ENCODE measurements around the gene PRR33.

PRR33 gene

DNA sequence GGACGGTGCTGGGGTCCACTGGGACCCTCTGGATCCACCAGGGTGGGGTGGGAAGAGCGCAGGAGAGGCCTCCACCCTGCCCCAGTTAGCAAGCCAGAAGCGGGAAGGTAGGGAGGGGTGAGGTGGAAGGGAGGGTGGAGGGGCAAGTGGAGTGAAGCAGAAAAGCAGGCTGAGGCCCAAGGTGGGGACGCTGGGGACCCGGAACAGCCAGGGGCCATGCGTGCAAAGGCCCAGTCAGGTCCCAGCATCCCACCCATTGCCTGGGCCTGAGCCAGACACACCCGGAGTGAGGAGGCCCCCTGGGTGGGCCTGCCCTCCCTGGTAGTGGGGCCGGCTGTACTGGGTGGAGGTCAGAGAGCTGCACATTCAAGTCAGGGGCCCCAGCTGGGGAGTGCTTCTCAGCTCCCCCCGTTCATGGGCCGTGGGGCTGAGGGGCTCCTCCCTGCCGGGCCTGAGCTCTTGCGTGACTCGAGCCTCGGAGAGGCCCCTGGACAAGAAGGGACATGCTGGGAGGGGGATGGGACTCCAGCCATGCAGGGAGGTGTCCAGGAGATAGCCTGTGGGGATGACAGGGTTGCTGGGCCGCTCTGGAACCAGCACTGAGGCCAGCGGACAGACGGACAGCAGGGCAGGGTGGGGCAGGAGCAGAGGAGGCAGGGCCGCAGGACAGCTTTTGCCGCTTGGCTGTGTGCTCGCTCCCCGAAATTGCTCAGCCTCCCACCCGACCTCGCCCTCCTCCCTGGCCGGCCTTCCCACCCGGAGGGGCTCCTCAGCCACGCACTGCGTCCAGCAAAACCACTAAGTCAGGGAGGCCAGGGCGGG is 35.5 kb upstream of the PRR33 start:
- no peak for DNase-seq (ENCODE audit: low read depth)
- TF ChIP-seq, protein P1, sequence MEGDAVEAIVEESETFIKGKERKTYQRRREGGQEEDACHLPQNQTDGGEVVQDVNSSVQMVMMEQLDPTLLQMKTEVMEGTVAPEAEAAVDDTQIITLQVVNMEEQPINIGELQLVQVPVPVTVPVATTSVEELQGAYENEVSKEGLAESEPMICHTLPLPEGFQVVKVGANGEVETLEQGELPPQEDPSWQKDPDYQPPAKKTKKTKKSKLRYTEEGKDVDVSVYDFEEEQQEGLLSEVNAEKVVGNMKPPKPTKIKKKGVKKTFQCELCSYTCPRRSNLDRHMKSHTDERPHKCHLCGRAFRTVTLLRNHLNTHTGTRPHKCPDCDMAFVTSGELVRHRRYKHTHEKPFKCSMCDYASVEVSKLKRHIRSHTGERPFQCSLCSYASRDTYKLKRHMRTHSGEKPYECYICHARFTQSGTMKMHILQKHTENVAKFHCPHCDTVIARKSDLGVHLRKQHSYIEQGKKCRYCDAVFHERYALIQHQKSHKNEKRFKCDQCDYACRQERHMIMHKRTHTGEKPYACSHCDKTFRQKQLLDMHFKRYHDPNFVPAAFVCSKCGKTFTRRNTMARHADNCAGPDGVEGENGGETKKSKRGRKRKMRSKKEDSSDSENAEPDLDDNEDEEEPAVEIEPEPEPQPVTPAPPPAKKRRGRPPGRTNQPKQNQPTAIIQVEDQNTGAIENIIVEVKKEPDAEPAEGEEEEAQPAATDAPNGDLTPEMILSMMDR (conservative IDR thresholded peaks at IDR 0.05; ENCODE audit: low read depth, low read length): no peak
- no peak overlapping the region for H3K4me3 ChIP-seq (ENCODE audit: low read depth, low read length)

DNA sequence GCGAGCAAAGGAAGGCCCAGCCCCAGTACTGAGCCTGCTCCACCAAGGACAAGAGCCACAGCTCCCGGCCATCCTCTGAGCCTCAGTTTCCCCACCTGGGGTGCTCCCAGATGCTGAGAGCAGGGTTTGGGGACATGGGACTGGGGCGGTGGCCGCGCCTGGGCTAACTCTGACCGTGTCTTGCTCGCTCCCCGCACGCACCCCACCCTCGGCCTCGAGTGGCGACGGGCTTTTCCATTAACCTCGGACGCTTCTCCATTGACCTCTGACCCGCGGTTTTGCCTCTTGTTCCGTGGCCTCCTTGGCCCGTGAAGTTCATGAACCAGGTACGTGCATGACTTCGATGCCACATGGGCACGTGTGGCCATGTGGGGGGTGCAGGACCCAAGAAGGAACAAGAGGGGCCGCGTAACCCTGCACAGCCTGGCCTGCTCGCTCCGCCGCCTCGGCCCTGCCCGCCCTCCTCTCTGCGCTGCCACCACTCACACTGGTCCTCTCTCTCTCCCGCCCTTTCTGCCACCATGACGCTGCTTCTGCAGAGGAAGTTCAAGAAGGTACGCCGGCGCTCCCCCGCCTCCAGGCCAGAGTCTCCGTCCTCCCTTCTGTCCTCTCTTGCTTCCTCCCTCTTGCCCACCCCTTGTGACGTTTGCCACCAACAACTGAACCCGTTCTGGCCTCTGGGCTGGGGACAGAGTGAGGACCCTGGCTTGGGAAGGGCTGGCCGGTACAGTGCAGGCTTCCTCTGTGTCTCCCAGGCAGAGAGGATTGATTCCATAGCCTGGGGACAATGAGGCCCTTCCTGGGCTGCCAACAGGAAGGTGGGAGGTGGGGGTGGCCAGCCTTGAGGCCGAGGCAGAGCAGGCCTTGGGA is 34.7 kb upstream of the PRR33 start:
- no peak overlapping the region for H3K4me3 ChIP-seq (ENCODE audit: low read depth, low read length)
- no peak for DNase-seq (ENCODE audit: low read depth)
- TF ChIP-seq, protein P1 (conservative IDR thresholded peaks at IDR 0.05; ENCODE audit: low read depth, low read length): no peak

DNA sequence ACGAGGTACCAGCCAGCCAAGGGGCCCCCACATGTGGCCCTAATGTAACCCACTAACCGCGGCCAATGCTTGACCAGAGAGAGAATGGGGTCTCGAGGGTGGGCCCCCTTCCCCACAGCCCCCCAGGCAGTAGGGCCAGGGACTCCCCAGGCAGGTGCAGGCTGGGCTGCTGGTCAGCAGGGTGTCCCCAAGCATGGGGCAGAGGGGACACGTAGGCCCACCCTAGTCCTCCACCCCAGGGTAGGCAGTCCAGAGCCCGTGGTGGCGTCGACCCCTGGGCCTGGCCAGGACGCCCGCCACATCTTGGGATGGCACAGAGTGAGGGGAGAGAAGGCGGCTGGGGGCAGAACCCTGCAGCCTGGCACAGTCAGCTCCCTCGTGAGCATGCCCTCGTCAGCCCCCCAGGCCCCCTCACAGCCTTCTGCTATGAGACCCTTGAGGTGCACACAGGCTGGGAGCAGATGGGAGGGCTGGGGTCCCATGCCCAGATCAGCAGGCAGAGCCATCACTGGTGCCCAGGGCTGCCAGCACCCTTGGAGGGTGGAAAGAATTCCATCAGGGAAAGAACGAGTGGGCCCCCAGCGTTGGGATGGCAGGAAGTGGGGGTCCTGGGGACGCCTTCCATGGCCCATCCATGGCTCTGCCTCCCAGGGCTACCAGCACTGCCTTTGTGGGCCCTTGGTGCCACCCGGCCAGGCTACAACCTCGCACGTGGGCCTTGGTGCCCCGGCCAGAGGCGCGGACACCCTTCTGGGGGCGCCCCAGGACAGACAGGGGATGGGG is 33.9 kb upstream of the PRR33 start:
- no peak for DNase-seq (ENCODE audit: low read depth)
- no peak overlapping the region for H3K4me3 ChIP-seq (ENCODE audit: low read depth, low read length)
- TF ChIP-seq, protein P1 (conservative IDR thresholded peaks at IDR 0.05; ENCODE audit: low read depth, low read length): no peak

DNA sequence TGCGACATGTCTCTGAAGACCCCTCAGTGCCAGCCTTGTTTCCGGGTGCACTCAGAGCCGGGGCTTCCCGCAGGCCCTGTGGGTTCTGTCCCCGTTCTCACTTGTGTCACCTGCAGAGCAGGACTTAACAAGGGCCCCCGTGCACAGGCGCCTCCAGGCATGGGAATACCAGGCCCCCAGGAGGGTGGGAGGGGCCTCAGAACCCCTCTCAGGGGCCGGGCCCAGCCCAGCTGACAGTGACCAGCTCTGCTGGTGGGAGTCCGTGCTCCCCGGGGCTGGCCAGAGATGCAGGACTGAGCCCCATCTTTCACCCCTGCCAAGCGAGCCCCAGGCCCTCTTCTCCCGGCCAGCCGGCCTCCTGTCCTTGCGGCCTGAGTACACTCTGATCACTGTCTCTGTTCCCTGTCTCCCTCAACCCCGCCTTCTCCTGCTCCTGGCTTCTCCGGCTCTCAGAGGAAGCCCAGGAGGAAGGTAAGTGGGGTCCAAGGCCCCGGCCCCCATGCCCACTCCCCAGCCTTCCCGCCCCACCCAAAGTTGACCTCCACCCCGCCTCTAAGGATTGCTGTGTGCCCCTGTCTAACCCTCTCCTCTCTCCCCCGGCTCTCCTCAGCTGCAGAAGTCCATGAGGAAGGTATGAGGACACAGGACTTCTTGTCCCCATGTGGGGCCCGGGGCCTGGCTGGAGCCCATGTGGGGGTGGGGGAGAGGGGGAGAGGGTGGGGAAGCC is 33.1 kb upstream of the PRR33 start:
- TF ChIP-seq, protein P1 (conservative IDR thresholded peaks at IDR 0.05; ENCODE audit: low read depth, low read length): no peak
- H3K4me3 ChIP-seq (ENCODE audit: low read depth, low read length): no peak overlapping the region
- no peak for DNase-seq (ENCODE audit: low read depth)

DNA sequence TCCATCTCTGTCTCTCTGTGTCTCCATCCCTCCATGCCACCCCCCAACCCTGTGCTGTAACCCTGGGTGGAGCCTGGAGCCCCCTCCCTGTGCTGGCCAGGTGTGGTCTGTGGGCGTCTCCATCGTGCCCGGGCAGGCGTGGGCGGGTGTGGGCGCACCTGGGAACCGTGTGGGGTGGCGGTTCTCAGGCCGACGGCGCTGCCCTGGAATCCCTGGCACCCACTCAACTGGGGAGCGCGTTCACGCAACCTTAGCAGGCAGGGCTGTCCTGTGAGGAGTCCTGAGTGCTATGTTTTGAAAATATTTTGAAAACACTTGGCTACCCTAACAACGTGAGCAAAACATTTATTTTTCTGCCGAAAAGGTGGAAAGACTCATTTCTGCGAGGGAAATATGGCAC is 32.5 kb upstream of the PRR33 start:
- TF ChIP-seq, protein P1 (conservative IDR thresholded peaks at IDR 0.05; ENCODE audit: low read depth, low read length): no peak
- H3K4me3 ChIP-seq (ENCODE audit: low read depth, low read length): no peak overlapping the region
- no peak for DNase-seq (ENCODE audit: low read depth)

All from choroid plexus epithelial cell (primary cell).